Osteoblast (primary cell): Measurements from ENCODE around the gene EME2. TPM values are rescaled to one million over a fixed set of nuclear protein-coding genes. Genes with fewer than 3 reads are reported as not detected.

ENCODE experiments used
- DNase-seq: peaks from one replicate; pipeline ENCODE4 v3.0.0; 2011; ENCODE audit warnings: low spot score, mixed read lengths; ENCODE audit not compliant: insufficient read length; ENCODE audit errors: missing footprints
- H2AFZ ChIP-seq: 2 replicates; pipeline ENCODE4 v1.6.0; 2011; ENCODE audit warnings: mild to moderate bottlenecking, low read length
- H3K27ac ChIP-seq: 2 replicates; pipeline ENCODE4 v1.5.1; 2011; ENCODE audit warnings: mild to moderate bottlenecking, low read depth, low read length, moderate library complexity
- H3K27me3 ChIP-seq: 2 replicates; pipeline ENCODE4 v1.6.0; 2012; ENCODE audit warnings: mild to moderate bottlenecking, control low read depth, inconsistent platforms, low read length, moderate library complexity; ENCODE audit not compliant: insufficient read depth
- H3K36me3 ChIP-seq: 2 replicates; pipeline ENCODE4 v1.5.1; 2011; ENCODE audit warnings: mild to moderate bottlenecking, low read length, control low read depth, moderate library complexity; ENCODE audit not compliant: insufficient read depth
- H3K4me1 ChIP-seq: 2 replicates; pipeline ENCODE4 v1.5.1; 2011; ENCODE audit warnings: mild to moderate bottlenecking, low read length, control low read depth, moderate library complexity; ENCODE audit not compliant: insufficient read depth
- H3K4me2 ChIP-seq: 2 replicates; pipeline ENCODE4 v1.6.0; 2011; ENCODE audit warnings: mild to moderate bottlenecking, low read length; ENCODE audit not compliant: insufficient read depth
- H3K4me3 ChIP-seq: fragments of 200-600 bp; sonication (generic); 3 replicates; pipeline ENCODE4 v1.5.1; 2012; ENCODE audit warnings: mild to moderate bottlenecking, low read length, inconsistent platforms; ENCODE audit not compliant: insufficient read depth
- H3K79me2 ChIP-seq: 2 replicates; pipeline ENCODE4 v1.6.0; 2012; ENCODE audit warnings: mild to moderate bottlenecking, low read length, control low read depth, inconsistent platforms; ENCODE audit not compliant: insufficient read depth
- H3K9me3 ChIP-seq: 2 replicates; pipeline ENCODE4 v1.5.1; 2011; ENCODE audit warnings: low read depth, low read length, control low read depth
- H4K20me1 ChIP-seq: 2 replicates; pipeline ENCODE4 v1.6.0; 2012; ENCODE audit warnings: mild to moderate bottlenecking, low read length, control low read depth; ENCODE audit not compliant: insufficient read depth
- total RNA-seq: library from RNA; depleted of rRNA; stranded (reverse); fragments of >200 nt; gene quantifications from 2 replicates; pipeline ENCODE4 v1.2.3, GENCODE V29; 2012
- TF ChIP-seq, protein P1 (sequence below): IDR thresholded peaks from 2 replicates; pipeline ENCODE4 v1.5.1; 2011; ENCODE audit warnings: mild to moderate bottlenecking, low read depth, low read length, moderate library complexity; ENCODE audit errors: extremely low read depth

Gene EME2
- 10.0 and 16.3 TPM in 2 replicates for total RNA-seq

GRCh38 chr16:1772362-1772907 is at the start of gene EME2:
TSS of gene EME2 (plus strand) at chr16:1772810. CDS start at chr16:1773228, 418 bp downstream.
- Histone ChIP-seq H3K36me3 (peaks cover 27% of the 10 kb centered on the region), H2AFZ (peak within 1 kb of the TSS; percentile 47), H3K4me2 (peak within 1 kb of the TSS; percentile 97), H4K20me1 (peaks cover 36% of the 10 kb centered on the region), H3K9me3 (no peaks in the 10 kb centered on the region), H3K27me3 (no peaks in the 10 kb centered on the region), H3K27ac (peak within 1 kb of the TSS; percentile 65), H3K4me3 (peak within 1 kb of the TSS; percentile 88), H3K79me2 (peaks cover 43% of the 10 kb centered on the region), H3K4me1 (peaks cover 27% of the 10 kb centered on the region)
- no peak for DNase-seq
- TF ChIP-seq, protein P1, sequence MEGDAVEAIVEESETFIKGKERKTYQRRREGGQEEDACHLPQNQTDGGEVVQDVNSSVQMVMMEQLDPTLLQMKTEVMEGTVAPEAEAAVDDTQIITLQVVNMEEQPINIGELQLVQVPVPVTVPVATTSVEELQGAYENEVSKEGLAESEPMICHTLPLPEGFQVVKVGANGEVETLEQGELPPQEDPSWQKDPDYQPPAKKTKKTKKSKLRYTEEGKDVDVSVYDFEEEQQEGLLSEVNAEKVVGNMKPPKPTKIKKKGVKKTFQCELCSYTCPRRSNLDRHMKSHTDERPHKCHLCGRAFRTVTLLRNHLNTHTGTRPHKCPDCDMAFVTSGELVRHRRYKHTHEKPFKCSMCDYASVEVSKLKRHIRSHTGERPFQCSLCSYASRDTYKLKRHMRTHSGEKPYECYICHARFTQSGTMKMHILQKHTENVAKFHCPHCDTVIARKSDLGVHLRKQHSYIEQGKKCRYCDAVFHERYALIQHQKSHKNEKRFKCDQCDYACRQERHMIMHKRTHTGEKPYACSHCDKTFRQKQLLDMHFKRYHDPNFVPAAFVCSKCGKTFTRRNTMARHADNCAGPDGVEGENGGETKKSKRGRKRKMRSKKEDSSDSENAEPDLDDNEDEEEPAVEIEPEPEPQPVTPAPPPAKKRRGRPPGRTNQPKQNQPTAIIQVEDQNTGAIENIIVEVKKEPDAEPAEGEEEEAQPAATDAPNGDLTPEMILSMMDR, result no peak

GRCh38 chr16:1723450-1724147 is 49.0 kb upstream of the EME2 start:
- Histone ChIP-seq H3K4me3 (no peak overlapping the region), H3K36me3 (peaks cover 24% of the 10 kb centered on the region), H3K4me1 (peaks cover 14% of the 10 kb centered on the region), H2AFZ (no peak overlapping the region), H3K27me3 (no peaks in the 10 kb centered on the region), H3K79me2 (peaks cover 73% of the 10 kb centered on the region), H3K27ac (peak overlapping the region; percentile 24), H4K20me1 (peaks cover 51% of the 10 kb centered on the region), H3K4me2 (no peak overlapping the region), H3K9me3 (no peaks in the 10 kb centered on the region)
- TF ChIP-seq, protein P1, result peak; percentile 83
- DNase-seq, result peak; percentile 95

DNA sequence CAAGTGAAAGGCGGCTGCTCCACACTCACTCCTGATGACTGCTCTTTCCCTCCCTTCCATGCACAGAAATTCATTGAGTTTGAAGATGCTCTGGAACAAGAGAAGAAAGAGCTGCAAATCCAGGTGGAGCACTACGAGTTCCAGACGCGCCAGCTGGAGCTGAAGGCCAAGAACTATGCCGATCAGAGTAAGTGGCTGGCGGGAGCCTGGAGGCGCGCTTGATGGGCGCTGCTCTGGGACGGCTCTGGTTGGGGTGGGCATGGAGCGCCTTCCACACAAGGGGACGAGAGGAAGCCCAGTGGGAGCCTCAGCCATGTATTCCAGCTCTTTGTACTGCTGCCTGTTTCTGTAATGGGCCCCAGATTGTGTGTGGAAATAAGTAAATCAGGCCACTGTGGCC is 48.1 kb upstream of the EME2 start:
- H3K4me2 ChIP-seq, result no peak overlapping the region
- H2AFZ ChIP-seq, result no peak overlapping the region
- DNase-seq, result peak; percentile 30
- H3K27me3 ChIP-seq, result no peaks in the 10 kb centered on the region
- no peak overlapping the region for H3K4me3 ChIP-seq
- H3K9me3 ChIP-seq, result no peaks in the 10 kb centered on the region
- H3K79me2 ChIP-seq, result peaks cover 67% of the 10 kb centered on the region
- TF ChIP-seq, protein P1, result no peak
- no peak overlapping the region for H3K27ac ChIP-seq
- peaks cover 30% of the 10 kb centered on the region for H3K36me3 ChIP-seq
- H3K4me1 ChIP-seq, result peaks cover 14% of the 10 kb centered on the region
- H4K20me1 ChIP-seq, result peaks cover 44% of the 10 kb centered on the region
